H1 (cell line): ENCODE measurements around the gene ARHGAP22. TPM values are rescaled to one million over a fixed set of nuclear protein-coding genes. Genes with fewer than 3 reads are reported as not detected.
A peak's percentile ranks its signal among the peaks of the same experiment; 100 is the strongest.

Experiments used
- CTCF ChIA-PET: fragments of 300-600 bp; sonication (Branson Sonifier 250); formaldehyde crosslinking; loops from one replicate; lab custom pipeline; 2021; ENCODE audit not compliant: partially characterized antibody; lab: Charles Lee
- POLR2A ChIA-PET: fragments of 300-600 bp; sonication (Branson Sonifier 250); formaldehyde crosslinking; loops from one replicate; lab custom pipeline; 2021; ENCODE audit warnings: inconsistent platforms; ENCODE audit not compliant: partially characterized antibody; lab: Charles Lee
- DNase-seq, 2 experiments: peaks; one replicate each; pipeline versions ENCODE4 v3.0.0 to v3.0.0-alpha.2; 2010 to 2022; ENCODE audit warnings: low spot score in 2 of 2, low read depth in 1 of 2, mixed read lengths in 1 of 2
- FAIRE-seq: peaks from 2 replicates; lab custom pipeline; 2011; peaks lifted over from hg19 to GRCh38; lab: Jason Lieb, UNC
- H2AFZ ChIP-seq: 2 replicates; pipeline ENCODE4 v1.8.1; 2012; ENCODE audit warnings: low read length, inconsistent platforms
- H2AK5ac ChIP-seq: 2 replicates; pipeline ENCODE4 v1.6.1; 2013; ENCODE audit warnings: low read depth, low read length
- H2BK120ac ChIP-seq: replicated peaks from 2 replicates; pipeline ENCODE3; 2013; ENCODE audit warnings: low read depth, low read length, inconsistent platforms
- H2BK12ac ChIP-seq: 2 replicates; pipeline ENCODE4 v1.6.1; 2013; ENCODE audit warnings: low read depth, low read length
- H2BK15ac ChIP-seq: 2 replicates; pipeline ENCODE4 v1.6.1; 2013; ENCODE audit warnings: low read length
- H2BK20ac ChIP-seq: 2 replicates; pipeline ENCODE4 v1.6.1; 2013; ENCODE audit warnings: low read length
- H2BK5ac ChIP-seq: 2 replicates; pipeline ENCODE4 v1.6.1; 2013; ENCODE audit warnings: low read depth, low read length
- H3K14ac ChIP-seq: 2 replicates; pipeline ENCODE4 v1.6.1; 2013; ENCODE audit warnings: inconsistent platforms; ENCODE audit not compliant: insufficient read length
- H3K18ac ChIP-seq: 2 replicates; pipeline ENCODE4 v1.6.1; 2013; ENCODE audit warnings: low read length; ENCODE audit errors: extremely low read depth
- H3K23ac ChIP-seq: 2 replicates; pipeline ENCODE4 v1.6.1; 2013; ENCODE audit warnings: inconsistent platforms; ENCODE audit not compliant: insufficient read length
- H3K23me2 ChIP-seq: 2 replicates; pipeline ENCODE4 v1.6.1; 2013; ENCODE audit warnings: low read depth, low read length
- H3K27ac ChIP-seq: 2 replicates; pipeline ENCODE4 v1.6.1; 2011; ENCODE audit warnings: low read depth, low read length, inconsistent platforms
- H3K27me3 ChIP-seq, 4 experiments: replicated peaks in 1 of 4; 1 replicate in 1 of 4; 2 replicates in 3 of 4; pipeline versions ENCODE4 v1.6.1 to v1.8.1; 2011 to 2013; ENCODE audit warnings: low read length in 3 of 4, mild to moderate bottlenecking in 3 of 4, inconsistent platforms in 2 of 4, mixed read lengths in 2 of 4, moderate library complexity in 1 of 4; ENCODE audit not compliant: control insufficient read depth in 3 of 4, insufficient read depth in 3 of 4; ENCODE audit errors: extremely low read depth in 1 of 4
- H3K36me3 ChIP-seq, 4 experiments: 2 replicates each; pipeline versions ENCODE4 v1.6.1 to v1.8.1; 2011 to 2013; ENCODE audit warnings: mild to moderate bottlenecking in 4 of 4, low read length in 3 of 4, moderate library complexity in 2 of 4, control low read depth in 1 of 4, inconsistent platforms in 1 of 4; ENCODE audit not compliant: insufficient read depth in 4 of 4, control insufficient read depth in 2 of 4
- H3K4ac ChIP-seq: replicated peaks from 2 replicates; pipeline ENCODE3; 2013; ENCODE audit warnings: low read length, low read depth, mixed read lengths, inconsistent platforms; ENCODE audit not compliant: insufficient read length
- H3K4me1 ChIP-seq, 4 experiments: replicated peaks in 1 of 4; 1 replicate in 1 of 4; 2 replicates in 3 of 4; pipeline versions ENCODE4 v1.6.1 to v1.8.1; 2011 to 2013; ENCODE audit warnings: low read length in 3 of 4, inconsistent platforms in 2 of 4, mixed read lengths in 1 of 4; ENCODE audit not compliant: insufficient read depth in 4 of 4, control insufficient read depth in 3 of 4
- H3K4me2 ChIP-seq, 2 experiments: 2 replicates each; pipeline versions ENCODE4 v1.6.1 to v1.8.1; 2011 to 2013; ENCODE audit warnings: low read depth in 2 of 2, low read length in 2 of 2, control low read depth in 1 of 2, inconsistent platforms in 1 of 2, mild to moderate bottlenecking in 1 of 2; ENCODE audit not compliant: insufficient read depth in 1 of 2
- H3K4me3 ChIP-seq, 4 experiments: fragments of 200-600, 300-600 bp in 1 of 4; sonication (generic), shearing (Covaris generic), sonication (Bioruptor Twin) in 1 of 4; 2 replicates each; pipeline versions ENCODE4 v1.5.1 to v1.8.1; 2011 to 2016; ENCODE audit warnings: low read length in 4 of 4, low read depth in 3 of 4, control low read depth in 2 of 4, inconsistent platforms in 2 of 4, mild to moderate bottlenecking in 2 of 4, mixed read lengths in 1 of 4, moderate library complexity in 1 of 4; ENCODE audit not compliant: insufficient read depth in 2 of 4; ENCODE audit errors: extremely low read depth in 1 of 4
- H3K56ac ChIP-seq: replicated peaks from 2 replicates; pipeline ENCODE3; 2013; ENCODE audit warnings: low read depth, mild to moderate bottlenecking, mixed read lengths, low read length, inconsistent platforms; ENCODE audit not compliant: insufficient read length
- H3K79me1 ChIP-seq: 2 replicates; pipeline ENCODE4 v1.6.1; 2013; ENCODE audit warnings: low read depth, low read length, control low read depth
- H3K79me2 ChIP-seq, 2 experiments: 2 replicates each; pipeline versions ENCODE4 v1.6.1 to v1.8.1; 2012 to 2013; ENCODE audit warnings: low read length in 2 of 2, mild to moderate bottlenecking in 2 of 2, inconsistent platforms in 1 of 2; ENCODE audit not compliant: insufficient read depth in 2 of 2, control insufficient read depth in 1 of 2
- H3K9ac ChIP-seq, 4 experiments: replicated peaks in 1 of 4; 1 replicate in 1 of 4; 2 replicates in 3 of 4; pipeline versions ENCODE4 v1.6.1 to v1.8.1; 2011 to 2013; ENCODE audit warnings: low read depth in 3 of 4, low read length in 3 of 4, control low read depth in 2 of 4, mild to moderate bottlenecking in 2 of 4, moderate library complexity in 2 of 4, inconsistent platforms in 1 of 4; ENCODE audit errors: extremely low read depth in 1 of 4
- H3K9me3 ChIP-seq, 2 experiments: 2 replicates each; pipeline versions ENCODE4 v1.6.1 to v1.8.1; 2012 to 2013; ENCODE audit warnings: mild to moderate bottlenecking in 2 of 2, moderate library complexity in 2 of 2, control low read depth in 1 of 2, inconsistent platforms in 1 of 2, low read depth in 1 of 2, low read length in 1 of 2, mixed read lengths in 1 of 2; ENCODE audit not compliant: insufficient read depth in 2 of 2
- H4K20me1 ChIP-seq, 2 experiments: replicated peaks in 1 of 2; 2 replicates each; pipeline versions ENCODE3 to v1.8.1; 2011 to 2013; ENCODE audit warnings: inconsistent platforms in 2 of 2, low read length in 2 of 2, mild to moderate bottlenecking in 1 of 2; ENCODE audit not compliant: insufficient read depth in 2 of 2, control insufficient read depth in 1 of 2
- H4K5ac ChIP-seq: 2 replicates; pipeline ENCODE4 v1.6.1; 2013; ENCODE audit warnings: low read length, low read depth, mixed read lengths, inconsistent platforms; ENCODE audit not compliant: insufficient read length
- H4K8ac ChIP-seq: 2 replicates; pipeline ENCODE4 v1.8.0; 2013; ENCODE audit warnings: mild to moderate bottlenecking, moderate library complexity, low read length, inconsistent platforms; ENCODE audit not compliant: insufficient read depth; ENCODE audit errors: extremely low read depth
- H4K91ac ChIP-seq: replicated peaks from 2 replicates; pipeline ENCODE3; 2013; ENCODE audit warnings: low read length, mixed read lengths, inconsistent platforms; ENCODE audit not compliant: insufficient read length
- CTCF ChIP-seq, 3 experiments: IDR thresholded peaks; 1 replicate in 2 of 3; 2 replicates in 1 of 3; pipeline versions ENCODE4 v1.5.1 to v1.6.1; 2011; ENCODE audit warnings: low read length in 3 of 3, mild to moderate bottlenecking in 3 of 3, inconsistent platforms in 2 of 3, low read depth in 1 of 3, moderate library complexity in 1 of 3; ENCODE audit not compliant: insufficient read depth in 1 of 3; ENCODE audit errors: control extremely low read depth in 1 of 3
- RFX5 ChIP-seq: IDR thresholded peaks from 2 replicates; pipeline ENCODE4 v1.6.1; 2011; ENCODE audit warnings: low read depth, low read length, improper control_type of control experiment, borderline replicate concordance
- WGBS, 2 experiments: shearing (Covaris generic) in 1 of 2; methylation state at CpG; one replicate each; pipeline versions ENCODE4 v1.1.6 to v1.1.7; 2013 to 2015; ENCODE audit warnings: low lambda C conversion rate in 2 of 2, mixed read lengths in 2 of 2, inconsistent platforms in 1 of 2, low coverage in 1 of 2, missing lambda C conversion rate in 1 of 2; ENCODE audit not compliant: insufficient replicate concordance in 2 of 2, insufficient coverage in 1 of 2, insufficient read length in 1 of 2; ENCODE audit errors: extremely low coverage in 1 of 2, missing lambda C conversion rate in 1 of 2; 5-methylcytosine and 5-hydroxymethylcytosine counted together
- polyA plus RNA-seq, 7 experiments: library from polyadenylated mRNA; depleted of rRNA in 3 of 7; stranded (reverse) in 5 of 7; unstranded in 2 of 7; fragments of >200 nt in 5 of 7; fragments of 200-250 nt in 2 of 7; gene quantifications; 1 replicate in 5 of 7; 2 replicates in 1 of 7; 4 replicates in 1 of 7; pipeline versions ENCODE4 v1.2.1 to v1.2.3, GENCODE V29; 2011 to 2013; ENCODE audit warnings: missing spikeins in 2 of 7, mixed read lengths in 2 of 7
- total RNA-seq: library from RNA; stranded (reverse); fragmentation: NEBNext Ultra II Directional; extraction: Animal tissue kit (Norgen Biotek cat#: 25700); gene quantifications from 2 replicates; pipeline ENCODE4 v1.2.1, GENCODE V29; 2021

Gene ARHGAP22
- total and polyA plus RNA-seq, 2 of the 8 experiments (the other 6 are each of a cell fraction or from before 2014, with no cell fraction given) = 3.6 to 11.2 TPM

DNA sequence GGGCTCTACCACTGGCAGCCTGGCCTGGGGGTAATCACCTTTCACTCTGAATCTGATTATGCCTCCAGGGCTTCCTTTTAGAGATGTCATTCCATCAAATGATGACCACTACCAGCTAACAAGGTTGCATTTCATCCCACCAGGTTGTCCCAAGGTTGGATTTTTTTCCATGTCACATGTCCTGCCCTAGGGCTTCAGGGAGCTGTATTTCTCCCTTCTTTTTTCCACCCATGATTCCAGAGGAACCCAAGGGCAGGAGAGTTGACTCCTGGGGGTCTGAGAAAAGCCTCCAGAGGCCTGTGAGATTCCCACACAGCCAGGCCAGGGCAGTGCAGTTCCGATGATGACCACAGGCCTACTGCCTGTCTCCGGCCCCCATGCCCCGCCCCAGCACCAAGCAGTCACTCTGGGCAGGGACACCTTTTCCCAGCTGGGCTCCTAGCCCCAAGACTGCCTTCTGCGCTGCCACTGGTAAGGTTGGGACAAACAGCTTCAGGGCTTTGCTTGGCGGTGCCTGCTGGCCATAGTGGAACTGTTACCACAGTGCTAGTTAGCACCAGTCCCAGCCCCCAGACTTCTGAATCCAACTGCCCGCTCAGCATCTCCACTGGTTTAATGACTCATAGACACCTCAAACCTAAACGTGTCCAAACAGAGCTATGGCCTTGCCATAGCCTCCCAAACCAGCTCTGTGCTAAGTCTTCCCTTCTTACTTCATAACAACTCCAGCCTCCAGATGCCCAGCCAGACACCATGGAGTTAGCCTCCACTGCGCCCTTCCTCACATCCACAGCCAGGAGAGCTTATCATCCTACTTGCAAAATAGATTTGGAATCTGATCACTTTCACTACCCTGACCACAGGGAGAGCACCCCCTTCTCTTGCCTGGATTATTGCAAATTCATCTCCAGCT lies 133.7 kb downstream of the ARHGAP22 start:
- H2BK15ac ChIP-seq = peak overlapping the region; percentile 31; the same call in 1 of the 2 replicates
- ChIA-PET POLR2A (interaction anchor here (0.6 to 0.9 kb wide), 2 partner anchors 10 to 18 kb away, joined by 3 read pairs; no protein-coding TSS in a partner anchor), CTCF (interaction anchor here (0.7 to 3.5 kb wide), 8 partner anchors 12 to 187 kb away, joined by 3 to 15 read pairs (median 4); no protein-coding TSS in a partner anchor)
- no peak overlapping the region for H4K91ac ChIP-seq
- H3K9ac ChIP-seq = no peak overlapping the region
- DNase-seq (peak in 1 of 2 experiments; percentile 42), FAIRE-seq (no peak)
- peaks cover 0 to 2% of the 10 kb centered on the region in 2 experiments for H4K20me1 ChIP-seq
- no peak overlapping the region for H2BK12ac ChIP-seq
- H3K79me1 ChIP-seq = no peaks in the 10 kb centered on the region
- no peak overlapping the region for H3K4me3 ChIP-seq
- H2AK5ac ChIP-seq = no peak overlapping the region
- no peak overlapping the region for H2AFZ ChIP-seq
- no peaks in the 10 kb centered on the region for H3K79me2 ChIP-seq
- no peak overlapping the region; the same call in 1 of the 2 replicates for H4K8ac ChIP-seq
- no peak overlapping the region for H2BK5ac ChIP-seq
- H3K14ac ChIP-seq = no peak overlapping the region
- H3K9me3 ChIP-seq = no peaks in the 10 kb centered on the region
- peaks cover 2% of the 10 kb centered on the region; the same call in 1 of the 2 replicates for H3K23me2 ChIP-seq
- H3K23ac ChIP-seq = no peak overlapping the region
- H3K56ac ChIP-seq = no peak overlapping the region
- no peak overlapping the region for H3K4me2 ChIP-seq
- no peak overlapping the region for H3K4ac ChIP-seq
- H2BK20ac ChIP-seq = no peak overlapping the region
- H2BK120ac ChIP-seq = no peak overlapping the region
- H3K36me3 ChIP-seq = no peaks in the 10 kb centered on the region
- 79% methylated on average over 8 of the region's 8 CpGs; no CpG with 5 or more reads in 1 of the 2 experiments for WGBS, 2 experiments
- no peak overlapping the region for H3K27ac ChIP-seq
- no peak overlapping the region for H3K18ac ChIP-seq
- H3K4me1 ChIP-seq = peaks cover 3 to 18% (median 11%) of the 10 kb centered on the region in 4 experiments; a peak in 6 of 7 replicates
- TF ChIP-seq CTCF (IDR thresholded peaks at IDR 0.05; ENCODE audit: control extremely low read depth in 1 of 3, insufficient read depth in 1 of 3, low read depth in 1 of 3, low read length in 3 of 3) = peak in 1 of 3 experiments; percentile 14; a peak in 1 of 4 replicates
- TF ChIP-seq RFX5 = no peak
- peaks cover 0 to 6% (median 5%) of the 10 kb centered on the region in 4 experiments; a peak in 4 of 7 replicates for H3K27me3 ChIP-seq
- H4K5ac ChIP-seq = no peak overlapping the region
